Measurements from ENCODE around the gene AFAP1.

- TF ChIP-seq CTCF (conservative IDR thresholded peaks at IDR 0.05; ENCODE audit: low read length) (no peak), EZH2phosphoT487 (IDR thresholded peaks at IDR 0.05; ENCODE audit: borderline replicate concordance, low read depth, low read length) (no peak)
Observed at GRCh38 chr4:7877176-7877575, 62.5 kb downstream of the AFAP1 start.
